SIG-M5 treated with dmso at 0.1 percent for 504 hours (cell line): Measurements from ENCODE around the gene FTL.

ENCODE experiments used
- DNase-seq: peaks from one replicate; lab custom pipeline; 2025; ENCODE audit not compliant: unreplicated experiment; lab: John Stamatoyannopoulos, UW

FTL gene

GRCh38 chr19:48965806-48966540 is 864 bp downstream of the FTL start:
- peak; percentile 69 for DNase-seq

- DNase-seq = peak; percentile 44
Observed at GRCh38 chr19:48966541-48967345, 1.6 kb downstream of the FTL start.

- DNase-seq = peak; percentile 88
Observed at GRCh38 chr19:48967346-48968178, 2.5 kb downstream of the FTL start.

- no peak for DNase-seq
Observed at GRCh38 chr19:48968179-48968661, 3.1 kb downstream of the FTL start.

GRCh38 chr19:48968813-48969218 is 3.7 kb downstream of the FTL start:
- no peak for DNase-seq

- DNase-seq = peak; percentile 50
Observed at GRCh38 chr19:48969276-48970138, 4.4 kb downstream of the FTL start.

- no peak for DNase-seq
Observed at GRCh38 chr19:48970139-48970766, 5.1 kb downstream of the FTL start.

- peak; percentile 78 for DNase-seq
Observed at GRCh38 chr19:48970923-48971395, 5.8 kb downstream of the FTL start.

- DNase-seq = peak; percentile 39
Observed at GRCh38 chr19:48975947-48976847, 11.1 kb downstream of the FTL start.

GRCh38 chr19:48977061-48977460 is 12.0 kb downstream of the FTL start:
- no peak for DNase-seq

GRCh38 chr19:48982280-48982679 is 17.2 kb downstream of the FTL start:
- no peak for DNase-seq

GRCh38 chr19:48985711-48986110 is 20.6 kb downstream of the FTL start:
- no peak for DNase-seq

- no peak for DNase-seq
Observed at GRCh38 chr19:48986211-48986610, 21.1 kb downstream of the FTL start.

- no peak for DNase-seq
Observed at GRCh38 chr19:48987323-48987722, 22.2 kb downstream of the FTL start.

GRCh38 chr19:48988286-48988685 is 23.2 kb downstream of the FTL start:
- DNase-seq = no peak

GRCh38 chr19:48988860-48989259 is 23.8 kb downstream of the FTL start:
- no peak for DNase-seq

- DNase-seq = no peak
Observed at GRCh38 chr19:48989701-48990291, 24.7 kb downstream of the FTL start.

GRCh38 chr19:48990400-48990799 is 25.3 kb downstream of the FTL start:
- no peak for DNase-seq
